ENCODE data around the gene ABCG4. TPM values are rescaled to one million over a fixed set of nuclear protein-coding genes. Genes with fewer than 3 reads are reported as not detected.

Gene ABCG4
- total and polyA plus RNA-seq, 2 of the 8 experiments (the other 6 are each of a cell fraction or from before 2014, with no cell fraction given), result 1.8 to 2.3 TPM

DNA sequence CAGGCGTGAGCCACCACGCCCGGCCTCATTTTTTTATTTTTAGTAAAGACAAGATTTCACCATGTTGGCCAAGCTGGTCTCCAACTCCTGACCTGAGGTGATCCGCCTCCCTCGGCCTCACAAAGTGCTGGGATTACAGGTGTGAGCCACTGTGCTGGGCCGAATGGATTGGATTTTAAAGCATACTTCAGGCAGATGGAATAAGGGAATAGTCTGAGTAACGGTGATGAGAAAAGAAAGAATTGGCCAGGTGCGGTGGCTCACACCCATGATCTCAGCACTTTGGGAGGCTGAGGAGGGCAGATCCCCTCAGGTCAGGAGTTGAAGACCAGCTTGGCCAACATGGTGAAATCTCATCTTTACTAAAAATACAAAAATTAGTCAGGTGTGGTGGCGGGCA, 55.2 kb downstream of the ABCG4 start:
- Histone ChIP-seq H4K91ac (replicated peaks; ENCODE audit: insufficient read length, low read length) (no peak overlapping the region), H3K9ac (replicated peaks in 1 of 4; ENCODE audit: extremely low read depth in 1 of 4, low read depth in 3 of 4, low read length in 3 of 4) (no peak overlapping the region), H3K9me3 (ENCODE audit: insufficient read depth in 2 of 2, low read depth in 1 of 2, low read length in 1 of 2) (no peaks in the 10 kb centered on the region), H2BK15ac (ENCODE audit: low read length) (no peak overlapping the region), H2BK12ac (ENCODE audit: low read depth, low read length) (no peak overlapping the region), H3K23me2 (ENCODE audit: low read depth, low read length) (peaks cover 9% of the 10 kb centered on the region), H3K56ac (replicated peaks; ENCODE audit: insufficient read length, low read depth, low read length) (no peak overlapping the region), H3K27me3 (replicated peaks in 1 of 4; ENCODE audit: control insufficient read depth in 3 of 4, extremely low read depth in 1 of 4, insufficient read depth in 3 of 4, low read length in 3 of 4) (no peaks in the 10 kb centered on the region), H4K5ac (ENCODE audit: insufficient read length, low read depth, low read length) (no peak overlapping the region), H3K79me1 (ENCODE audit: low read depth, low read length) (no peaks in the 10 kb centered on the region), H3K14ac (ENCODE audit: insufficient read length) (no peak overlapping the region), H2BK5ac (ENCODE audit: low read depth, low read length) (no peak overlapping the region), H3K4me2 (ENCODE audit: insufficient read depth in 1 of 2, low read depth in 2 of 2, low read length in 2 of 2) (no peak overlapping the region), H4K20me1 (replicated peaks in 1 of 2; ENCODE audit: control insufficient read depth in 1 of 2, insufficient read depth in 2 of 2, low read length in 2 of 2) (peaks cover 2 to 5% of the 10 kb centered on the region in 2 experiments), H3K4me1 (replicated peaks in 1 of 4; ENCODE audit: control insufficient read depth in 3 of 4, insufficient read depth in 4 of 4, low read length in 3 of 4) (peaks cover 2 to 7% (median 4%) of the 10 kb centered on the region in 4 experiments; a peak in 4 of 7 replicates), H3K4me3 (ENCODE audit: extremely low read depth in 1 of 4, insufficient read depth in 2 of 4, low read depth in 3 of 4, low read length in 4 of 4) (no peak overlapping the region), H3K18ac (ENCODE audit: extremely low read depth, low read length) (no peak overlapping the region), H2AFZ (ENCODE audit: low read length) (no peak overlapping the region), H3K4ac (replicated peaks; ENCODE audit: insufficient read length, low read depth, low read length) (no peak overlapping the region), H2BK20ac (ENCODE audit: low read length) (no peak overlapping the region), H3K36me3 (ENCODE audit: control insufficient read depth in 2 of 4, insufficient read depth in 4 of 4, low read length in 3 of 4) (no peaks in the 10 kb centered on the region), H2AK5ac (ENCODE audit: low read depth, low read length) (no peak overlapping the region), H4K8ac (ENCODE audit: extremely low read depth, insufficient read depth, low read length) (no peak overlapping the region), H3K27ac (ENCODE audit: low read depth, low read length) (no peak overlapping the region), H3K23ac (ENCODE audit: insufficient read length) (no peak overlapping the region), H3K79me2 (ENCODE audit: control insufficient read depth in 1 of 2, insufficient read depth in 2 of 2, low read length in 2 of 2) (peaks cover 14 to 24% of the 10 kb centered on the region in 2 experiments), H2BK120ac (replicated peaks; ENCODE audit: low read depth, low read length) (no peak overlapping the region)
- no peak for DNase-seq (ENCODE audit: low read depth in 1 of 2, low spot score in 2 of 2)
- no peak for FAIRE-seq
- ChIA-PET POLR2A (ENCODE audit: partially characterized antibody) (interaction anchor here (2.1 kb wide), 1 partner anchor 109 kb away, joined by 7 read pairs; a partner anchor contains a TSS), CTCF (ENCODE audit: partially characterized antibody) (interaction anchor here (0.7 to 20.1 kb wide), 9 partner anchors 8 to 246 kb away, joined by 3 to 367 read pairs (median 3); partner anchors contain the start of gene ABCG4)
- WGBS, 2 experiments (ENCODE audit: extremely low coverage in 1 of 2, insufficient coverage in 1 of 2, insufficient read length in 1 of 2, insufficient replicate concordance in 2 of 2, low coverage in 1 of 2, low lambda C conversion rate in 2 of 2, missing lambda C conversion rate in 1 of 2), result 88% methylated on average over 9 of the region's 9 CpGs; no CpG with 5 or more reads in 1 of the 2 experiments
- TF ChIP-seq, protein P1, sequence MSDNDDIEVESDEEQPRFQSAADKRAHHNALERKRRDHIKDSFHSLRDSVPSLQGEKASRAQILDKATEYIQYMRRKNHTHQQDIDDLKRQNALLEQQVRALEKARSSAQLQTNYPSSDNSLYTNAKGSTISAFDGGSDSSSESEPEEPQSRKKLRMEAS (IDR thresholded peaks at IDR 0.05), result no peak
- TF ChIP-seq, protein P2, sequence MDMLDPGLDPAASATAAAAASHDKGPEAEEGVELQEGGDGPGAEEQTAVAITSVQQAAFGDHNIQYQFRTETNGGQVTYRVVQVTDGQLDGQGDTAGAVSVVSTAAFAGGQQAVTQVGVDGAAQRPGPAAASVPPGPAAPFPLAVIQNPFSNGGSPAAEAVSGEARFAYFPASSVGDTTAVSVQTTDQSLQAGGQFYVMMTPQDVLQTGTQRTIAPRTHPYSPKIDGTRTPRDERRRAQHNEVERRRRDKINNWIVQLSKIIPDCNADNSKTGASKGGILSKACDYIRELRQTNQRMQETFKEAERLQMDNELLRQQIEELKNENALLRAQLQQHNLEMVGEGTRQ (IDR thresholded peaks at IDR 0.05; ENCODE audit: low read length), result no peak
- no peak for TF ChIP-seq SP1 (IDR thresholded peaks at IDR 0.05; ENCODE audit: low read depth, low read length)
- TF ChIP-seq TAF7 (optimal IDR thresholded peaks at IDR 0.05; ENCODE audit: borderline replicate concordance, low read depth, low read length), result no peak
- no peak for TF ChIP-seq POLR2A (IDR thresholded peaks at IDR 0.05; ENCODE audit: control extremely low read depth in 1 of 2, low read depth in 2 of 2, low read length in 2 of 2)
- TF ChIP-seq, protein P3, sequence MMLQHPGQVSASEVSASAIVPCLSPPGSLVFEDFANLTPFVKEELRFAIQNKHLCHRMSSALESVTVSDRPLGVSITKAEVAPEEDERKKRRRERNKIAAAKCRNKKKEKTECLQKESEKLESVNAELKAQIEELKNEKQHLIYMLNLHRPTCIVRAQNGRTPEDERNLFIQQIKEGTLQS (IDR thresholded peaks at IDR 0.05; ENCODE audit: insufficient read depth, low read depth, low read length), result no peak
- no peak for TF ChIP-seq GABPA (IDR thresholded peaks at IDR 0.05; ENCODE audit: borderline replicate concordance, insufficient read depth, low read length)
- TF ChIP-seq CHD2 (IDR thresholded peaks at IDR 0.05; ENCODE audit: low read length), result no peak
- TF ChIP-seq YY1 (IDR thresholded peaks at IDR 0.05; ENCODE audit: low read depth, low read length), result no peak
- TF ChIP-seq PHF8 (conservative IDR thresholded peaks at IDR 0.05; ENCODE audit: low read depth, low read length), result no peak
- TF ChIP-seq, protein P4, sequence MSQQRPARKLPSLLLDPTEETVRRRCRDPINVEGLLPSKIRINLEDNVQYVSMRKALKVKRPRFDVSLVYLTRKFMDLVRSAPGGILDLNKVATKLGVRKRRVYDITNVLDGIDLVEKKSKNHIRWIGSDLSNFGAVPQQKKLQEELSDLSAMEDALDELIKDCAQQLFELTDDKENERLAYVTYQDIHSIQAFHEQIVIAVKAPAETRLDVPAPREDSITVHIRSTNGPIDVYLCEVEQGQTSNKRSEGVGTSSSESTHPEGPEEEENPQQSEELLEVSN (IDR thresholded peaks at IDR 0.05), result no peak
- TF ChIP-seq NRF1 (IDR thresholded peaks at IDR 0.05; ENCODE audit: low read depth, low read length), result no peak

All from H1 (cell line).